Neuron (in vitro differentiated cells): Measurements from ENCODE around the gene UBE4B.

Experiments
- H2AFZ ChIP-seq: one replicate; pipeline ENCODE4 v1.6.1; 2013; ENCODE audit warnings: low read depth, mild to moderate bottlenecking, inconsistent platforms, low read length, moderate library complexity
- H3K27me3 ChIP-seq: one replicate; pipeline ENCODE4 v1.6.1; 2013; ENCODE audit warnings: low read length; ENCODE audit not compliant: insufficient read depth
- H3K36me3 ChIP-seq: one replicate; pipeline ENCODE4 v1.6.1; 2013; ENCODE audit warnings: low read length; ENCODE audit not compliant: insufficient read depth
- H3K4me1 ChIP-seq: one replicate; pipeline ENCODE4 v1.6.1; 2013; ENCODE audit warnings: low read length; ENCODE audit not compliant: insufficient read depth
- H3K4me3 ChIP-seq: 2 replicates; pipeline ENCODE4 v1.5.1; 2013; ENCODE audit warnings: mild to moderate bottlenecking, low read length, moderate library complexity
- H3K9me3 ChIP-seq: one replicate; pipeline ENCODE4 v1.6.1; 2013; ENCODE audit warnings: low read length

Gene UBE4B

DNA sequence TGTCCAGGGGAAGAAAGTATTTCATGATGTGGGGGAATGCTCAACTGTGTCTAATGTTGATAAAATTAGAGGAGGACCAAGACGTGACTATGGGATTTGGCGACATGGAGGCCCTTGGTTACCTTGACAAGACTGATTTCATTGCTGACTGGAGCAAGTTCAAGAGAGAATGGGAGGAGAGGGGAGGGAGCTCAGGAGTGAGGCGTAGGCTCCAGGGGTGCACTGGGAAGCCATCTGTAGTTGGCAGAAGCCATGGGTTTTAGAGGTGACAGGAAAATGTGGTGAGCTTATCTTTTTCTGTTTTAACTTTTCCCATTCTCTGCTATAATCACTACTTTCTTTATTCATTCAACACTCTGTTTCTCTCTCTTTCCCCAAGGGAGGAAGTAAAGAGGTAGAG lies 15.8 kb downstream of the UBE4B start:
- no peaks in the 10 kb centered on the region for H3K9me3 ChIP-seq
- H3K4me1 ChIP-seq: no peaks in the 10 kb centered on the region
- H3K36me3 ChIP-seq: no peaks in the 10 kb centered on the region
- H3K4me3 ChIP-seq: no peak overlapping the region
- no peak overlapping the region for H2AFZ ChIP-seq
- H3K27me3 ChIP-seq: no peaks in the 10 kb centered on the region

DNA sequence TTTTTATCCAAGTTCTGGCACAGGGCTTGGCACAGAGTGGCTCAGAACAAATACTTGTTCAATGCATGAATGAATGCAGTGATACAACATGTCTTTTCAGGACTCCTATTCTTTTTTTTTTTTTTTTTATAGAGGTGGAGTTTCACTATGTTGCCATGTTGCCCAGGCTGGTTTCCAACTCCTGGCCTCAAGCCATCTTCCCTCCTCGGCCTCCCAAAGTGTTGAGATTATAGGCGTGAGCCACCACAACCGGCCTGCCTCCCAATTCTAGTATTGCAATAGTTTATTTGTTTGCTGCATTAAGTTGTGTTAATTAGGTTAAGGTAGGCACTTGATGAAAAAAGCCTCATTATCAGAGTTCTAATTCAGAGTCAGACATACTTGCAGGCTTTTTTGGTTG lies 17.9 kb downstream of the UBE4B start:
- Histone ChIP-seq H2AFZ (no peak overlapping the region), H3K9me3 (no peaks in the 10 kb centered on the region), H3K36me3 (no peaks in the 10 kb centered on the region), H3K27me3 (no peaks in the 10 kb centered on the region), H3K4me3 (no peak overlapping the region), H3K4me1 (no peaks in the 10 kb centered on the region)

DNA sequence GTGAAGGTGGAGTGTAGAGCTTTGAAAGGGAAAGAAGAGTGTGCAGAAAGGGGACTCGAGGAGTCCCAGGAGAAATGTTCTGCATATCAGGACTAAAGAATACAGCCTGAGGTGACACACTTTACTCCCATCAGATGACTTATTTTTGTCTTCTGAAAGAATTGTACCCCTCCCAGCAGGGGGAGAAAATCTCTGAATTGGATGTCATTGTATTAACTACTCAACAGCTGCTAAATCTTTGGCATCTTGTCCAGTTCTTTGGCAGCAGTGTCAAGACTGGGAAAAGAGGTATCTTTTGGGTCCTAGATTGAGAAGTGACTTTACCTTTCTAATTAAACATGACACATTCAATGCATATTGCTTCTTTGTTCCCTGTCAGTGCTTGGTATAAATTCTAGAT lies 18.9 kb downstream of the UBE4B start:
- Histone ChIP-seq H3K4me3 (no peak overlapping the region), H3K4me1 (no peaks in the 10 kb centered on the region), H3K36me3 (no peaks in the 10 kb centered on the region), H3K27me3 (no peaks in the 10 kb centered on the region), H2AFZ (no peak overlapping the region), H3K9me3 (no peaks in the 10 kb centered on the region)

DNA sequence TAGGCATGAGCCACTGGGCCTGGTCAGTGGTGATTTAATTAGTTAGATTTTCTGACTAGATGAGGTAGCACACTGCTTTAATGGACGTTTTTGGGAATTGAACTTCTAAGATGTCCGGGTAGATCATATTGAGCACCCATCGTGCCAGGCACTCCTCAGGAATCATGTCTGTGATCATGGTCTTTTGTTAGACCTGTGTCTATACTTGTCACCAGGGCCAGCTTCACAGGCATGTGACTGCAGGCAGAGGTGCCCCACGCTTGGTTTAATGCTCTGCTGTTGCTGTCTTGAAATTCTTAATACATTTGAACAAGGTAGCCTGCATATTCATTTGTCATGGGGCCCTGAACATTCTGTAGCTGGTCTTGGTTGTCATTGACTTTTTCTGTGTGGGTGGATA lies 19.6 kb downstream of the UBE4B start:
- Histone ChIP-seq H3K4me3 (no peak overlapping the region), H3K36me3 (no peaks in the 10 kb centered on the region), H3K4me1 (no peaks in the 10 kb centered on the region), H2AFZ (no peak overlapping the region), H3K9me3 (no peaks in the 10 kb centered on the region), H3K27me3 (no peaks in the 10 kb centered on the region)

DNA sequence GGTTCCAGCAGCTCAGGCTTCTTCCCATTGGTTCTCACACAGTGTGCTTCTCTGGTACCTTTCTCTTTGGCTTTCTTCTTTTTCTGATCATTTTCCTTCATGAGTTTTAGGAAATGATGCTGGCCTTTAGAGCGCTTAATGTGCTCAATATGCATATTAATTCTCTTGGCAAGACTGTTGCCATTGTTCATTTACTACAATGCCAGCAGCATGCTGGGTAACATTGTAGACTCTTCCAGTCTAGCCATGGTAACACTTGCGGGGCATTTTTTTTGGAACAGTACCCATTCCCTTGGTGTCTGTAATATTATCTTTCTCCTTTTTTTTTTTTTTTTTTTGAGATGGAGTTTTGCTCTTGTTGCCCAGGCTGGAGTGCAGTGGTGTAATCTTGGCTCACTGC lies 21.7 kb downstream of the UBE4B start:
- no peaks in the 10 kb centered on the region for H3K27me3 ChIP-seq
- no peak overlapping the region for H2AFZ ChIP-seq
- H3K4me1 ChIP-seq: no peaks in the 10 kb centered on the region
- H3K4me3 ChIP-seq: no peak overlapping the region
- peaks cover 1% of the 10 kb centered on the region for H3K36me3 ChIP-seq
- H3K9me3 ChIP-seq: peaks cover 2% of the 10 kb centered on the region

DNA sequence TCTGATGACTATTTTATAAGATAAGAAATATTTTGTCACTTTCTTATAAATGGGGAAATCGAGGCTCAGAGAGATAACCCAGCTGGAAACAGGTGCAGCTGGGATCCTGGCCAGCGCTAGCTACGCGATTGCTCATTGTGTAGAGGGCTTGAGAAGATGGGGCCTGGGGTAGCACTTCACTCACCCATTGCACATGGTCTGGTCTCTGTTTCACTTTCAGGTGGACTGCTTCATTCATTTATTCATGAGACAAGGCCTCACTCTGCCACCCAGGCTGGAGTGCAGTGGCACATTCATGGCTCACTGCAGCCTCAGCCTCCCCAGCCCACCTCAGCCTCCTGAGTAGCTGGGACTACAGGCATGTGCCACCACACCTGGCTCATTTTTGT lies 23.8 kb downstream of the UBE4B start:
- Histone ChIP-seq H3K4me1 (no peaks in the 10 kb centered on the region), H3K36me3 (peaks cover 2% of the 10 kb centered on the region), H3K9me3 (peaks cover 2% of the 10 kb centered on the region), H3K4me3 (no peak overlapping the region), H3K27me3 (no peaks in the 10 kb centered on the region), H2AFZ (no peak overlapping the region)

DNA sequence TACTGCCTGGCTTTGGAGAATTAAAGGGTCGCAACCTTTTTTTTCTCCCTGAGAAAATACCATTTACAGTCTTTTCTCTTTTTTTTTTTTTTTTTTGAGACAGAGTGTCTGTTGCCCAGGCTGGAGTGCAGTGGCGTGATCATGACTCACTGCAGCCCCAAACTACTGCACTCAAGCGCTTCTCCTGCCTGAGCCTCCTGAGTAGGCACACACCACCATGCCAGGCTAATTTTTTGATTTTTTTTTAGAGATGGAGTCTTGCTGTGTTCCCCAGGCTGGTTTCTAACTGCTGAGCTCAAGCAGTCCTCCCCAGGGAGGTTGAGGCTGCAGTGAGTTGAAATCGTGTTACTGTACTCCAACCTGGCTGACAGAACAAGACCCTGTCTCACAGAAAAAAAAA lies 24.6 kb downstream of the UBE4B start:
- H2AFZ ChIP-seq: no peak overlapping the region
- peaks cover 2% of the 10 kb centered on the region for H3K9me3 ChIP-seq
- no peak overlapping the region for H3K4me3 ChIP-seq
- H3K36me3 ChIP-seq: peaks cover 2% of the 10 kb centered on the region
- H3K4me1 ChIP-seq: no peaks in the 10 kb centered on the region
- no peaks in the 10 kb centered on the region for H3K27me3 ChIP-seq

DNA sequence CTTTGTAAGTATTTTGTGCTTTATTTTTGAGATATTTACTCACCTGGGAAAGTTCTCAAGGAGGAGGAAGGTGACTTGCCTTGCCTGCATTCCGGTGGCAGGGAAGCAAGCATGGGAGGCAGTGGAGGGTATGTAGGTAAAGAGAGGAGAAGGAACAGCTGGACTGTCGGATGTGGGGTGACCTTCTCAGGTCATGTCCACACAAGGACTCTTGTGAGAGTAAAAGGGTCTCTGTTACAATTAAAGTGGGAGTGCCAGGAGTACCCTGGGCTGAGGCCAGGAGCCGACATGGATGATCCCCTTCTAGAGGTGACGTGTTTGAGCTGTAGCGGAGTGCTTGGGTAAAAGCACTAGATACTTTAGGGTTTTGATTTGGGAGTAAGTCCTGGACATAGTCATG lies 25.0 kb downstream of the UBE4B start:
- no peak overlapping the region for H3K4me3 ChIP-seq
- H3K4me1 ChIP-seq: no peaks in the 10 kb centered on the region
- no peak overlapping the region for H2AFZ ChIP-seq
- no peaks in the 10 kb centered on the region for H3K27me3 ChIP-seq
- peaks cover 2% of the 10 kb centered on the region for H3K36me3 ChIP-seq
- peaks cover 2% of the 10 kb centered on the region for H3K9me3 ChIP-seq

DNA sequence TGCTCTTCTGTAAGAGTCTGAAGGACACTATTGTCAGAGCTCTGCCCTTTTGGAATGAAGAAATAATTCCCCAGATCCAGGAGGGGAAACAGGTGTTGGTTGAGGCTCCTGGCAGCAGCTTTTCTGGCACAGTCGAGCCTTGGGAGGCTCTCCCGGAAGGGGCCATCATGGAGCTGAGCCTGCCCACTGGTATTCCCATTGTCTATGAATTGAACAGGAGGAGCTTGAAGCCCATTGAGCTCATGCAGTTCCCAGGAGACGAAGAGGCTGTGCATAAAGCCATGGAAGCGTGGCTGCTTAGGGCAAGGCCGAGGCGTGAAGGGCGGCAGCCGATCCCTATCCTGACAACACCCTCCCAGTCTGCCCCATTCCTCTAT lies 26.6 kb downstream of the UBE4B start:
- no peak overlapping the region for H2AFZ ChIP-seq
- no peaks in the 10 kb centered on the region for H3K4me1 ChIP-seq
- no peak overlapping the region for H3K4me3 ChIP-seq
- H3K27me3 ChIP-seq: no peaks in the 10 kb centered on the region
- peaks cover 2% of the 10 kb centered on the region for H3K9me3 ChIP-seq
- H3K36me3 ChIP-seq: peaks cover 2% of the 10 kb centered on the region

DNA sequence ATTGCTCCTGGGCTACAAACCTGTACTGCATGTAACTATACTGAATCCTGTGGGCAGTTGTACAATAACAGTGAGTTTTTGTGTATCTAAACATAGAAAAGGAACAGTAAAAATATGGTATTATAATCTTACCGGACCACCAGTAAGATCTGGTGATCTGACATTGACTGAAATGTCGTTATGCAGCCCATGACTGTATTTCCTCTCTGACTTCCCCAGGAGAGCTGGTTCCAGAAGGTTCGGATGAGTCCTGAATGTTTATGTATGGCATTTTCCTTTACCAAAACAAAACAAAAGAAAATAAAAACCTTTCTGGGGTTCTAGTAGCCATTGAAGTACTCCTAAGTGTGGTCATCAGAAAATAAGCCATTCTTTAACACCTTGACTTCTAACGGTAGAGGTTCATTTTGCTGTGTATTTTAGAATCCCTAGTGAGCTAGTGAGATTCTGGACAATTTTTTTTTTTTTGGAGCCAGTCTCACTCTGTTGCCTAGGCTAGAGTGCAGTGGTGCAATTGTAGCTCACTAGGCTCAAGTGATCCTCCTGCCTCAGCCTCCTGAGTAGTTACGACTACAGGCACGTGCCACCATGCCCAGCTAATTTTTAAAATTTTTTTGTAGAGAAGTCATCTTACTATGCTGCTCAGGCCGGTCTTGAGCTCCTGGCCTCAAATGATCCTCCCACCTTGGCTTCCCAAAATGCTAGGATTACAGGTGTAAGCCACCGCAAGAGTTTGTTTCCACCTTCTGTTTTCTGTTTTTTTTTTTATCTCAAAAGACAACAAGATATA lies 27.7 kb downstream of the UBE4B start:
- Histone ChIP-seq H3K36me3 (peaks cover 2% of the 10 kb centered on the region), H3K4me3 (no peak overlapping the region), H3K27me3 (no peaks in the 10 kb centered on the region), H3K9me3 (peaks cover 2% of the 10 kb centered on the region), H2AFZ (no peak overlapping the region), H3K4me1 (peaks cover 5% of the 10 kb centered on the region)

DNA sequence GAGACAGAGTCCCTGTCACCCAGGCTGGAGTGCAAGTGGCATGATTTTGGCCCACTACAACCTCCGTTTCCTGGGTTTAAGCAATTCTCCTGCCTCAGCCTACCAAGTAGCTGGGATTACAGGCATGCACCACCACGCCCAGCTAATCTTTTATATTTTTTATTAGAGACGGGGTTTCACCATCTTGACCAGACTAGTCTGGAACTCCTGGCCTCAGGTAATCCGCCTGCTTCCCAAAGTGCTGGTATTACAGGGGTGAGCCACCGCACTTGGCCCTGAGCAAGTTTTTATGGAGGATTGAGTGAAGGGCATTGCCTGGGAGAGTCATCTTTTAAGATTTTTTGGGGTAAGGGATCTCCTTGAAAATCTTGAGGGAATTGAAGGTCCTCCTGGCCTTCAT lies 28.5 kb downstream of the UBE4B start:
- H3K9me3 ChIP-seq: peaks cover 2% of the 10 kb centered on the region
- peaks cover 2% of the 10 kb centered on the region for H3K36me3 ChIP-seq
- no peak overlapping the region for H3K4me3 ChIP-seq
- peaks cover 7% of the 10 kb centered on the region for H3K4me1 ChIP-seq
- H3K27me3 ChIP-seq: no peaks in the 10 kb centered on the region
- H2AFZ ChIP-seq: no peak overlapping the region

DNA sequence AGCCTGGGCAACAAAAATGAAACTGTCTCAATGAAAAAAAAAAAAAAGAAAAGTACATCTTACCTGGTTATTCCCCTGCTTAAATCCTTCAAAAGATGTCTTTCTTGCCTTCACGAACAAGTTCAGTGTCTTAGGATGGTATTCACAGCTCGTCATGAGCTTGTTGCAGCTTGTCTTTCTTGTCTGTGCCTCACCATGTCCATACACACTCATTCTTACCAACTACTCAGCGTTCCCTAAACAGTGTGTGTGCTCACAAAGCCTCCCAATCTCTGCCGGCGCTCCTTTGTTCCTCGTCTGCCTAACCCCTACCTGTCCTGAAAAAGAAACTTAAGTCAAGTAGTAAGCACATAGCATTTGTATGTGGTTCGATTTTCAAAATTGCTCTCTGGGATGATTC lies 31.1 kb downstream of the UBE4B start:
- Histone ChIP-seq H3K4me1 (peaks cover 7% of the 10 kb centered on the region), H3K4me3 (no peak overlapping the region), H3K36me3 (peaks cover 2% of the 10 kb centered on the region), H3K27me3 (no peaks in the 10 kb centered on the region), H2AFZ (no peak overlapping the region), H3K9me3 (no peaks in the 10 kb centered on the region)

DNA sequence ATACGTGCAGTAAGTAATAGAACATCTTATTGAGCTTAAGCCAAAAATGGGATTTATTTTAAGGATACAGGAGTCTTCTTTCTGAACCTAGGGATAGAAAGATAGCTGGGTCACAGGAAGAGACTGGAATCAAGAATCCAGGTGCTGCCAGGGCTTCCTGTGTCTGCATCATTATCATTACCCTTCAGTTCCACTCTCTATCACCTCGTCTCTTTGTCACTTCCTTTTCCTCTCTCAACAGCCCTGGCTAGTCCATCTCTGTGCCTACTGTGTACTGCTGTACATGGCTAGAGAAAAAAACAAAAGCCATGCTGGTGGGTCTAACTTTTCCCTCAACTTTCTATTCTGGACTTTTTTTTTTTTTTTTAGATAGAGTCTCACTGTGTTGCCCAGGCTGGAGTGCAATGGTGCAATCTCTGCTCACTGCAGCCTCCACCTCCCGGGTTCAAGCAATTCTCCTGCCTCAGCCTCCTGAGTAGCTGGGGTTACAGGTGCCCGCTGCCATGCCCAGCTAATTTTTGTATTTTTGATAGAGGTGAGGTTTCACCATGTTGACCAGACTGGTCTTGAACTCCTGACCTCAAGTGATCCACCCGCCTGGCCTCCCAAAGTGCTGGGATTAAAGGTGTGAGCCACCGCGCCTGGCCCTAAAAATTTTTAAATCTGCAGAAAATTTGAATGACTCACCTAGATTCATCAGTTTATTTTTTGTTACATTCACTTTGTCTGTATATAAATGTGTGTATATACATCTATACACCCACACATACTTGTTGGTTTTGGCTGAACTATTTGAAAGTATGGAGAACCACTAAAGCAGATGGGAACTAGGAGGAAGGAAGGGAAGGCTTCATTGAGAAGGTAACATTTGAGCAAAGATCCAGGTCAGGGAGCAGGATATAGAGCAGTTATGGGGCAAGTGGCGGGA lies 31.9 kb downstream of the UBE4B start:
- H3K4me3 ChIP-seq: no peak overlapping the region
- H3K9me3 ChIP-seq: no peaks in the 10 kb centered on the region
- H3K27me3 ChIP-seq: no peaks in the 10 kb centered on the region
- no peaks in the 10 kb centered on the region for H3K36me3 ChIP-seq
- peaks cover 7% of the 10 kb centered on the region for H3K4me1 ChIP-seq
- H2AFZ ChIP-seq: no peak overlapping the region
